Neuron (in vitro differentiated cells): Measurements from ENCODE around the gene CHST1.

Source experiments
- H2AFZ ChIP-seq: one replicate; pipeline ENCODE4 v1.6.1; 2013; ENCODE audit warnings: low read depth, mild to moderate bottlenecking, inconsistent platforms, low read length, moderate library complexity
- H3K27me3 ChIP-seq: one replicate; pipeline ENCODE4 v1.6.1; 2013; ENCODE audit warnings: low read length; ENCODE audit not compliant: insufficient read depth
- H3K36me3 ChIP-seq: one replicate; pipeline ENCODE4 v1.6.1; 2013; ENCODE audit warnings: low read length; ENCODE audit not compliant: insufficient read depth
- H3K4me1 ChIP-seq: one replicate; pipeline ENCODE4 v1.6.1; 2013; ENCODE audit warnings: low read length; ENCODE audit not compliant: insufficient read depth
- H3K4me3 ChIP-seq: 2 replicates; pipeline ENCODE4 v1.5.1; 2013; ENCODE audit warnings: mild to moderate bottlenecking, low read length, moderate library complexity
- H3K9me3 ChIP-seq: one replicate; pipeline ENCODE4 v1.6.1; 2013; ENCODE audit warnings: low read length

Gene CHST1

DNA sequence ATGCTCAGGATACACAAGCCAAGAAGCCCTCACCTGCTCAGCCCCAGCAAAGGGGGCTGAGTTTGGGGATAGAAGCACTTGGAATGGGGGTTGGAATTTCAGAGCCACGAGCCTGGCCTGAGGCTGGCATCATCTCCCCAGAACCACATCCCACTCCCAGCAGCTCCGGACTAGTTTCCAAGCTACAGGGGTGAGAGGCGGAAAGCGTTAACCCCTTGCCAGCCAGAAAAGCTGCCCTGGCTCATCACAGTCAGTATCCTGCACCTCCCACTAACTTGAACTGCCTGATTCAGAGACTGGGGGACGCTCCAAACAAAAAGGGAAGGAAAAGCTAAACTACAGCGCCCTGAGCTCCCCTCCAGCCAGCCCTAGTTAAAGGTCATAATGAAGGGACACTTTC, 19.0 kb upstream of the CHST1 start:
- Histone ChIP-seq H3K27me3 (peaks cover 30% of the 10 kb centered on the region), H3K9me3 (no peaks in the 10 kb centered on the region), H3K4me1 (no peaks in the 10 kb centered on the region), H2AFZ (no peak overlapping the region), H3K36me3 (no peaks in the 10 kb centered on the region), H3K4me3 (no peak overlapping the region)

DNA sequence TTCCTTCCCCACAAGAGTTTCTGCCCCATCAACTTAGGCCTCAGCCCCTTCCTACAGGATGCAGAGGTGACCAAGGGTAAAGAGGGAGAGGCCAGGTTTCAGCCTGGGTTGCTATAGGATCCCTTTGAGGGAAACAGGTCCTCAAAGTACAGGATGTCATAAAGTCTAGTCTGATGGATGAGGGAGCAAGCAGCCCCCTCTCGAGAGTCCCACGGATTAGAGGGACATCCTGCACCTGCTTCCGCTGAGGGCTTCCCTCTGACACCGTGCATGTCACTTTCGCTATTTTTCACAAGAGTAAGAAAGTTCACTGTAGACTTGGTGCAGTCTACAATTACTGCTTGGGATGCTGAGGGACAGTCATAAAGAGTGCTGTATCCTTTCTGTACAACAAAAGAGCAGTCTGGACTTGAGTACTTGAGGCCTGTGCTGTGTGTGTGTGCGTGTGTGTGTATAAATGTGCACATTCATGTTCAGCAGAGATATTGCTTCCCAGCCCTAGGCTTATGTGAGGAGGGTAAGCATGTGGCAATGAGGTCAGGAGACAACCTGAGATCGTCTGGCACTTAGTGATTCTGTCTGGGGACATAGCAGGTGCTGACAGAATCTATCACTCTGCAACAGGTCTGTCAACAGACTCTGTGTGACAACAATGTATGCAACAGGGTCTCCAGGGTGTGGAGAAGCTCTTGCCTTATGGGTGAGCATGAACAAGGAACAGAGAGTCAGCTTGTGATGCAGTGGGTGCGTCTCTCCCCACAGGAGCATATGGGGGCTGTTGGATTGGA, 18.0 kb upstream of the CHST1 start:
- no peaks in the 10 kb centered on the region for H3K36me3 ChIP-seq
- H3K9me3 ChIP-seq = no peaks in the 10 kb centered on the region
- H3K4me3 ChIP-seq = no peak overlapping the region
- H3K27me3 ChIP-seq = peaks cover 21% of the 10 kb centered on the region
- H2AFZ ChIP-seq = no peak overlapping the region
- H3K4me1 ChIP-seq = no peaks in the 10 kb centered on the region

DNA sequence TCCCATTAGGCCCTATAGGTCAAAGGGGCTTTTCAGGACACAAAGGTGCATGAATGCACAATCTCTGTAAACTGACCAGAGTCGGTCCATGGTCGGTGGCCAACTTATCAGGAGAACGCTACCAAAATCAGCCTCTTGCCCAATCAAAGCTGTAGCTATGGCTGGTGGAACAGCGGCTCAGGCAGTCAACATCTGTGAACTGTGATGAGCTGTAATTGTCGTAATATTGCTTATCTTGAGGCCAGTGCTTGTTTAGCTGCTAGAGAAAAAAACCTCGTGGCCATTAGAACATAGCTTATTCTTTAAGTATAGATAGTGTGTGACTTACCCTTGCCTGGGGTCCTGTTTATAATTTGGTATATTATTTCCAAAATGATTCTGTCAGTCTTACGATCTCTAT, 14.4 kb upstream of the CHST1 start:
- H3K36me3 ChIP-seq = no peaks in the 10 kb centered on the region
- H2AFZ ChIP-seq = no peak overlapping the region
- no peak overlapping the region for H3K4me3 ChIP-seq

DNA sequence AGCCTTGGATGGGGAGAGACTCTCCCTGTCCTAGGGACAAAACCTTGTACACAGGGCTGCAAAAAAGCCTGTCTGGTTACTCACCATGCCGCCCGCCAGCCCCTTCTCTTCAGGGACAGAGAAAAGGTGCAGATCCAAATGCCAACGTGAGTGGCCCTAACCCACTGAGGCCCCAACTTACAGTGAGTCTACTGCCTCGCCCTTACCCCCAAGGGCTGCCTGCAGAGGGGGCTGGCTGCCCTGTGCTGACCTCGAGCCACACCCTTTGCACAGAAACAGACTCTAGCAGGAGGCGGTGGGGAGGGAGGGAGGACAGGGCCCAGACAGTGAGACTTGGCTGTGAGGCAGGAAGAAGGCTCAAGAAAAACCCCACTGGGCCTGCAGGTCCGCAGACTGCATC, 13.6 kb upstream of the CHST1 start:
- Histone ChIP-seq H3K4me3 (no peak overlapping the region), H3K36me3 (no peaks in the 10 kb centered on the region), H2AFZ (no peak overlapping the region), H3K4me1 (no peaks in the 10 kb centered on the region), H3K27me3 (peaks cover 2% of the 10 kb centered on the region), H3K9me3 (no peaks in the 10 kb centered on the region)

More for the DNA sequence above, 14.4 kb upstream of the CHST1 start:
- H3K9me3 ChIP-seq = no peaks in the 10 kb centered on the region
- H3K4me1 ChIP-seq = no peaks in the 10 kb centered on the region
- peaks cover 2% of the 10 kb centered on the region for H3K27me3 ChIP-seq

DNA sequence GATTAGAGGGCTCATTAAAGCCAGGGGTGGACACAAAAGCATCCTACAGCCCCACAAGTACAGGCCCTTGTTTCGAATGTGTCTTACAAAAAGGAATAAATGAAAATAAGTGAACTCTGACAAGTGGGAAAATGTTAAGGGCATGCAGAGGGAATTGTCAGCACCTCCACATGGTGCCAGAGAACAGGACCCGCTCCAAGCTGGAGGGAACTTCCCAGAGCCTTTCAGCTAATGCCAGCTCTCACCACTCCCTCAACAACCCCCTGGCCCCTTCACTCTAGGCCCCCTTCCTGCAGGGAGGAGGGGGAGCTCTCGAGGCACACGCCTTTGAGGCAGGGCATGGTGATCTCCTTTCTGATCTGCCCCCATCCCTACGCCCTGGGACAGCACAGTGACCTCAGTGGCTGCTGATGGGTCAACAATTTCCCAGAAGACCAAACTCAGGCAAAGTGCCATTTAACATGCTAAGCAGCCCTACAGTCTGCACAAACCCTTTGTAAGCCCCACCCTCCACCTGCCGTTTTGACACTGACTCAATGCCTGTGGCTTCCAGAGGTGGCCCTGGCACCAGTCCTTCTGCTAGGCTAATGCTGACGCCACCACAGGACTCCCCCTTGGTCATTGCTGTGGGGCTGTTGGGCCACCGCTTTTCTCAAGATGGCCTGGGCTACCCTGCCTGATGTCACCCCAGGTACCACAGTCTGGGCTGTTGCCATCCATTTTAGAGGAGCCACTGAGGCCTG, 12.5 kb upstream of the CHST1 start:
- no peak overlapping the region for H3K4me3 ChIP-seq
- no peaks in the 10 kb centered on the region for H3K36me3 ChIP-seq
- no peaks in the 10 kb centered on the region for H3K4me1 ChIP-seq
- H2AFZ ChIP-seq = no peak overlapping the region
- no peaks in the 10 kb centered on the region for H3K9me3 ChIP-seq
- H3K27me3 ChIP-seq = peaks cover 2% of the 10 kb centered on the region

DNA sequence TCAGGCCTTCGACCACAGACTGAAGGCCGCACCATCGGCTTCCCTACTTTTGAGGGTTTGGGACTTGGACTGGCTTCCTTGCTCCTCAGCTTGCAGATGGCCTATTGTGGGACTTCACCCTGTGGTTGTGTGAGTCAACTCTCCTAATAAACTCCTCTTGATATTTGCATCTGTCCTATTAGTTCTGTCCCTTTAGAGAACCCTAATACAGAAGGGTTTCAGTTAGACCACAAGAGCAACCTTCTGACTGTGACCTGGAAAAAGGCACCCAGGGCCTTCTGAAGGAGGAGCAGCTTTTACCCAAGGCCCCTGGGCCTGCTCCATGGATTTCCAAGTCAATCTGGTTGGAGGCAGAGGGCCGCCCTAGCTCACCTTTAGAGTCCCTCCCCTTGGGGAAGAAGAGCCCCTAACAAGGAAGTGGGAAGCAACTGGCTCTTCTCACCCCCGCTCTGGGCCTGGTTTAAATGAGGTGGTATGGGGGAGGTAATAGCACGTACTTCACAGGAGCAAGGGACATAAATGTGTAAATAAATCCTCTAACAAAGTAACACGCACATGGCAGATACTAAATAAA, 11.2 kb upstream of the CHST1 start:
- Histone ChIP-seq H3K4me1 (no peaks in the 10 kb centered on the region), H3K4me3 (no peak overlapping the region), H2AFZ (no peak overlapping the region), H3K36me3 (no peaks in the 10 kb centered on the region), H3K9me3 (no peaks in the 10 kb centered on the region), H3K27me3 (peaks cover 2% of the 10 kb centered on the region)

DNA sequence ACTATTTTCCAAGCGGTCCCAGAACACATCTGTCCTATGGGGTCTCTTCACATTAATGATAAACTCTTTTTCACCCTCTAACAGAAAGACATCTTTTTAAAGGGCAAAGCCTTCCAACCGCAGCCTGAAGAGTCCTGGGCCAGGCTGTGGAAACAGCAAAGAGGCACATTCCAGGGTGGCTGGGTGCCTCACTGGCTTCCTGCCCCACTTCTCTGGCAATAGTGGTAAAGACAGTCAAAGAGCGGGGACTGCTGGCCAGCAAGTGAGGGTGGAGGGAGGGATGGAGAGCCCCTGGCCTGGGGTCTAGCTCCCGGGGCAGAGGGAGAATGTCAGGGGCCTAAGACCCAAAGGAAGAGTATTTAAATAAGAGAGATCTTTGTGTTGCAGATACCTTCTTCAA, 10.2 kb upstream of the CHST1 start:
- Histone ChIP-seq H3K36me3 (no peaks in the 10 kb centered on the region), H3K4me3 (no peak overlapping the region), H3K27me3 (peaks cover 9% of the 10 kb centered on the region), H3K9me3 (no peaks in the 10 kb centered on the region), H2AFZ (no peak overlapping the region), H3K4me1 (no peaks in the 10 kb centered on the region)

DNA sequence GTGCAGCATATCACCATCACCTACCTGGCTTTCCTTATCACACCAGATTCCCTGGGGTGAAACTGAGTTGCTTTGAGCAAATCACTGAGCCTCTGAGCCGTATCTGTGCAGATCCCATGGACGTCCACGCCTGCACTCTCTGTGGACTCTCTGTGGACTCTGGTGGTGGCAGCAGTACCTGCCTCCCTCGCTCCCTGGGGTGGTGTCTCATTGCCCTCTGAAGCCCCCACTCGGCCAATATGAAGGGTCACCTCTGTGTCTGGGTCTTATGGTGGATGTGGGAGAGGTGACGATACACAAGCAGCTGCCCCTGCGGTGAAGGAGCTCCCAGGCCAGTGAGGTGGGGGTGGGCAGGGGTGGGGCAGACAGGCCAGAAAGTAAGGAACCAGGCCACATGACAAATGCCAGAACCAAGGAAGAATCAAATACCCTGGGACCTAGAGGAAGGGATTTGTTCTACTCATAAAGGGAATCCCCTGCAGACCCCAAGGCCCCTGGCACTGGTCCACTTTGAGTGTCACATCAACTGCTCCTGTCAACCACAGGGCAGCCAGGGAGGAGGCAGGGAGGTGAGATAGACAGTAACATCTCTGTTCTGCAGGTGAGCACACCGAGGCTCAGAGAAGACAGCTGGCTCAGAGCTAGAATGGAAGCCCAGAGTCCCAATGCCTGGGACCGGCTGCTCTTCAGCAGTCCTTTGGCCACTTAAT, 9.2 kb upstream of the CHST1 start:
- Histone ChIP-seq H3K36me3 (no peaks in the 10 kb centered on the region), H2AFZ (no peak overlapping the region), H3K4me1 (no peaks in the 10 kb centered on the region), H3K27me3 (peaks cover 8% of the 10 kb centered on the region), H3K4me3 (no peak overlapping the region), H3K9me3 (no peaks in the 10 kb centered on the region)

DNA sequence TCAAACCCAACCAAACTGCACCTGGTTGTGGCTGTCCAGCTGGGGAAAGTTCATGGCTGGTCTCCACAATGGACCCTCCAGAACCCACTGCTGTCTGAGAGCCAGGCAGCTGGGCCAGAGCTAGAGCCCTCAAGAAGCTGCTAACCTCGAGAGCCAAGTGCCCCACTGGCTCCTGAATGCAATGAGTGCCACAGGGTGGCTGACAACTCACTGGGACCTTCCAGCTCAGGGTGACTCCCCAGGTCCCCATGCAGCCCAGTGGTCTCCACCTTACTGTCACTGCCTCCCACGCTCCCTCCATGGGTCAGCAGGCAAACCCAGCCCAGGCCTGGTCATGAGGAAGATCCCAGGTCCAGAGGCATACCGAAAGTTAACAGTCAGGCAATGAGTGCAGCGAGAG, 8.0 kb upstream of the CHST1 start:
- H3K36me3 ChIP-seq = no peaks in the 10 kb centered on the region
- peaks cover 20% of the 10 kb centered on the region for H3K27me3 ChIP-seq
- no peaks in the 10 kb centered on the region for H3K9me3 ChIP-seq
- H3K4me3 ChIP-seq = no peak overlapping the region
- no peaks in the 10 kb centered on the region for H3K4me1 ChIP-seq
- H2AFZ ChIP-seq = no peak overlapping the region

DNA sequence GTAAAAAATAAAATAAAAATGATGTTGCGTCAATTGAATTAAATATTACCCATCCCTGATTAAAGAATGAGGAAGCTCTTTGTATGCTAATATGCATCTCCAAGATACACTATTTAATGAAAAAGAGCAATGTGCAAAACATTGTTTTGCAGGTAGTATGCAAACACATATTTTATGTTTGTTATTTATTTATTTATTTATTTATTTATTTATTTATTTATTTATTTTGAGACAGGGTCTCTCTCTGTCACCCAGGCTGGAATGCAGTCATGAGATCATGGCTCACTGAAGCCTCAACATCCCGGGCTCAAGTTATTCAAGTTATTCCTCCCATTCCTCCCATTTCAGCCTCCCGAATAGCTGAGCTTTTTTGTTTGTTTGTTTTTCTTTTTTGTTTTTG, 7.2 kb upstream of the CHST1 start:
- Histone ChIP-seq H3K4me3 (no peak overlapping the region), H3K36me3 (no peaks in the 10 kb centered on the region), H2AFZ (no peak overlapping the region), H3K4me1 (no peaks in the 10 kb centered on the region), H3K27me3 (peaks cover 24% of the 10 kb centered on the region), H3K9me3 (no peaks in the 10 kb centered on the region)

DNA sequence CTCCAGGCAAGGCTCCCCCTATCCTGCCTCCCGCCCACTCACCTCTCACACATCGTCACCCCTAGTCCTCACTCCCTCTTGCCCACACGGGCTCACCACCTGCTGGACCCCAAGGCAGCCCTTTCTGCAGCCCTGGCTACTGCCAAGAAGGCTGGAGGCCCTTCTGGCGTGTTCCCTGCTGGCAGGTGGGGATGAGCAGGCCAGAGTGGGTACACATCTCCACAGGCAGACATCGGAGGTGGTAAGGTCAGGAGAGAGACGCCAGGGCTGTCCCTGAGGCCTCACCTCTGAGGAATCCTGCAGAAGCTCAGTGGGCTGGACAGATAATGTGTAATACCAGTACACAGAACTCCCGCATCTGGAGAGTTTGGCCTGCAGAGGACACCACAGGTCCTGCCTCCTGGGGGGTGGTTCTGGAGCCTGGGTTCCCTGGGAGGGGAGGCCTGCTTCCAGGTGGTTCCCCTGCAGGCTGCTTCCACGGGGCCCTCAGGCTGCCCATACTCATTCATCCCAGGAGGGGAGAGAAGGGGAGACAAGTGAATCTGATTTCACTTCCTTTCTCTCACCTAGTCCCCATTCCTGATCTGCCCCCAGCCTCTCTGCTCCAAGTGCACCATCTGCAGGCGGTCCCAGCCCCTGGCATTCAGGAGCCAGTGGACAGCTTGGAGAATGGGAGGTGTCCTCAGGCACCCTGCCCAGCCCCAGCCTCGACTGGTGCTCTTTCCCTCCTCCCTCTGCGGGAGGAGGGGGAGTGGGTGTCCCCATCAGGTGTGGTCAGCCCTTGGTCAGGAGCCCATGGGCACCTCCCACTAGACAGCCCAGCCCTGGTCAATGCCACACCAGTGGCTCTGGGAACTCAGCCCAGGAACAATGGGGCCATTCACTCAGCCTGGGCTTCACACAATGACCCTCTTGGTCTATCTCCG, 6.1 kb upstream of the CHST1 start:
- H3K27me3 ChIP-seq = peaks cover 35% of the 10 kb centered on the region
- H3K36me3 ChIP-seq = no peaks in the 10 kb centered on the region
- no peak overlapping the region for H3K4me3 ChIP-seq
- no peaks in the 10 kb centered on the region for H3K4me1 ChIP-seq
- no peak overlapping the region for H2AFZ ChIP-seq
- H3K9me3 ChIP-seq = no peaks in the 10 kb centered on the region

DNA sequence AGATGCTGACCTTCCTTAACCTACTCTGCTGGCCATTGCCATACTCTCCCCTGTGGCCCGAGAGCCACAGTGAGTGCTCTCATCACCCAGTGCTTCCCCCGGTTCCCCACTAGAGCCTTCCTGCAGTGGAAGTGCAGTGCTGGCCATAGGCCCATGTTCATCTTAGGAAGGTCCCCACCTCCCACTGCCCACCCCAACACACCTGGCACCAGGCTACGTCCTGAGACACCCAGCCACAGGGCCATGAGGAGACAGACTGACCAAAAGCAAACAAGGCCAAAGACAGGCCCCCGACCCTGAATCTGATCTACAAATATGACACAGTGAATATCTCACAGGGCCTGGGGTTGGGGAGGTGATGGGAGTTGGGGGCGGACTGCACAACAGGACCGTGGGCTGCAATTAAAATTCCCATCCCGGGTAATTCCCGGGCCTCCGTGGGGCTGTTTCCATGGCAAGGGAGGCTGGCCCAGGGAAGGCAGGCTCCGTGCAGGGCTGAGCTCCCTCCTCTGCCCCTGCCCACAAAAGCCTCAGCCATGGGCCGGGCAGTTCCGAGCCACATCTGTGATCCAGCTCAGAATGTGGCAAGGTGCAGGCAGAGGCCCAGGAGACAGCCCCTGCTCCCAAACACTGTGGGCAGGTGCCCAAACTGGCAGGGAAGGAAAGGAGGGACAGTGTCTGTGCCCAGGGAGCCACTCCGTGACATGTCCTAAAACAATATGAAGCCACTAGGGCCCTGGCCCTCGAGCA, 5.1 kb upstream of the CHST1 start:
- H3K4me1 ChIP-seq = no peaks in the 10 kb centered on the region

More for the DNA sequence above, 5.1 kb upstream of the CHST1 start:
- no peaks in the 10 kb centered on the region for H3K36me3 ChIP-seq
- H3K9me3 ChIP-seq = no peaks in the 10 kb centered on the region
- H2AFZ ChIP-seq = no peak overlapping the region
- H3K27me3 ChIP-seq = peaks cover 43% of the 10 kb centered on the region
- no peak overlapping the region for H3K4me3 ChIP-seq
